HepG2 (cell line): ENCODE results near the gene MID1. TPM values are rescaled to one million over a fixed set of nuclear protein-coding genes. Genes with fewer than 3 reads are reported as not detected.

Experiments used
- ATAC-seq: fragments of 200-7000 bp; cut with Tn5 transposase; 3 replicates; pipeline ENCODE4 v1.9.1; 2020; ENCODE audit warnings: mild to moderate bottlenecking, moderate library complexity
- BruUV-seq: library from RNA; stranded (reverse); fragments of 400-500 nt; replicated peaks from 2 replicates; lab custom pipeline; 2021; lab: Mats Ljungman, UMichigan
- CTCF ChIA-PET: fragments of 300-600 bp; formaldehyde crosslinking; extraction: SDS; loops from one replicate; lab custom pipeline; 2021; ENCODE audit warnings: low total read pairs, inconsistent platforms, low intra/inter-chr PET ratio; lab: Yijun Ruan, JAX
- POLR2A ChIA-PET: fragments of 350-600 bp; sonication (Branson Sonifier 250); formaldehyde crosslinking; loops from one replicate; lab custom pipeline; 2020; ENCODE audit warnings: antibody characterized with exemption, inconsistent platforms; lab: Yijun Ruan, JAX
- DNase-seq: peaks from one replicate; pipeline ENCODE4 v3.0.0-alpha.2; 2015; ENCODE audit warnings: low spot score
- FAIRE-seq: peaks from 3 replicates; lab custom pipeline; 2011; peaks lifted over from hg19 to GRCh38; lab: Jason Lieb, UNC
- H2AFZ ChIP-seq: one replicate; pipeline ENCODE4 v1.6.1; 2011; ENCODE audit warnings: low read length, inconsistent platforms
- H3K27ac ChIP-seq: fragments of 300-600 bp; 3 replicates; pipeline ENCODE4 v1.8.0; 2011; ENCODE audit warnings: mixed run types, mild to moderate bottlenecking, mixed read lengths, low read length, inconsistent platforms; ENCODE audit not compliant: insufficient read depth; ENCODE audit errors: extremely low read length
- H3K27me3 ChIP-seq, 2 experiments: fragments of 200-600 bp in 1 of 2; 2 replicates in 1 of 2; 3 replicates in 1 of 2; pipeline versions ENCODE4 v1.6.0 to v1.8.0; 2011; ENCODE audit warnings: low read length in 2 of 2, mild to moderate bottlenecking in 2 of 2, moderate library complexity in 2 of 2, inconsistent platforms in 1 of 2; ENCODE audit not compliant: insufficient read depth in 2 of 2, control insufficient read depth in 1 of 2
- H3K36me3 ChIP-seq, 2 experiments: fragments of 200-600 bp in 1 of 2; replicated peaks in 1 of 2; 2 replicates in 1 of 2; 3 replicates in 1 of 2; pipeline versions ENCODE4 v1.5.1 to v1.8.0; 2011; ENCODE audit warnings: low read length in 2 of 2, inconsistent platforms in 1 of 2; ENCODE audit not compliant: insufficient read depth in 2 of 2, control insufficient read depth in 1 of 2
- H3K4me1 ChIP-seq: 2 replicates; pipeline ENCODE4 v1.5.1; 2012; ENCODE audit warnings: low read length, inconsistent platforms; ENCODE audit not compliant: insufficient read depth
- H3K4me2 ChIP-seq: 2 replicates; pipeline ENCODE4 v1.6.0; 2011; ENCODE audit warnings: low read depth, low read length, inconsistent platforms
- H3K4me3 ChIP-seq, 3 experiments: fragments of 200-600 bp in 1 of 3; sonication (generic), shearing (Covaris generic) in 1 of 3; replicated peaks in 1 of 3; 2 replicates each; pipeline ENCODE4 v1.5.1; 2011 to 2016; ENCODE audit warnings: low read length in 3 of 3, inconsistent platforms in 2 of 3, low read depth in 2 of 3, mild to moderate bottlenecking in 2 of 3, control low read depth in 1 of 3, mixed read lengths in 1 of 3; ENCODE audit not compliant: insufficient read depth in 1 of 3
- H3K79me2 ChIP-seq: one replicate; pipeline ENCODE4 v1.6.1; 2011; ENCODE audit warnings: low read length, inconsistent platforms; ENCODE audit not compliant: insufficient read depth
- H3K9ac ChIP-seq: 2 replicates; pipeline ENCODE4 v1.6.0; 2011; ENCODE audit warnings: mild to moderate bottlenecking, low read depth, low read length, inconsistent platforms; ENCODE audit not compliant: insufficient read depth
- H3K9me3 ChIP-seq: 2 replicates; pipeline ENCODE4 v1.5.1; 2012; ENCODE audit warnings: mild to moderate bottlenecking, low read length
- H4K20me1 ChIP-seq: 2 replicates; pipeline ENCODE4 v1.6.0; 2011; ENCODE audit warnings: inconsistent platforms, mild to moderate bottlenecking, low read length, moderate library complexity; ENCODE audit not compliant: insufficient read depth
- CHD2 ChIP-seq: IDR thresholded peaks from 2 replicates; pipeline ENCODE4 v1.6.1; 2011; ENCODE audit warnings: low read depth, low read length, improper control_type of control experiment
- FLYWCH1 ChIP-seq: sonication (generic); formaldehyde crosslinking; IDR thresholded peaks from 2 replicates; pipeline ENCODE4 v1.8.1; 2023; ENCODE audit warnings: mild to moderate bottlenecking, missing genetic modification reagents
- FOXJ3 ChIP-seq: sonication (generic); formaldehyde crosslinking; IDR thresholded peaks from 2 replicates; pipeline ENCODE4 v1.4.0; 2020; ENCODE audit warnings: missing genetic modification reagents, mild to moderate bottlenecking, borderline replicate concordance
- JARID2 ChIP-seq: sonication (generic); formaldehyde crosslinking; IDR thresholded peaks from 2 replicates; pipeline ENCODE4 v1.8.1; 2023; ENCODE audit warnings: missing genetic modification reagents, inconsistent platforms; ENCODE audit not compliant: insufficient replicate concordance
- KLF6 ChIP-seq: IDR thresholded peaks from 2 replicates; pipeline ENCODE4 v1.8.0; 2016; ENCODE audit warnings: missing biosample characterization, missing genetic modification reagents
- MAFG ChIP-seq: sonication (generic); formaldehyde crosslinking; IDR thresholded peaks from 2 replicates; pipeline ENCODE4 v1.5.1; 2020; ENCODE audit warnings: mild to moderate bottlenecking, missing genetic modification reagents
- REXO4 ChIP-seq: sonication (generic); formaldehyde crosslinking; IDR thresholded peaks from 2 replicates; pipeline ENCODE4 v1.8.0; 2022; ENCODE audit warnings: missing genetic modification reagents, mild to moderate bottlenecking, borderline replicate concordance
- SMARCE1 ChIP-seq: fragments of 450-650 bp; IDR thresholded peaks from 2 replicates; pipeline ENCODE4 v1.6.1; 2017; ENCODE audit warnings: borderline replicate concordance
- SMYD3 ChIP-seq: sonication (generic); formaldehyde crosslinking; IDR thresholded peaks from 2 replicates; pipeline ENCODE4 v1.8.1; 2023; ENCODE audit warnings: mild to moderate bottlenecking, missing genetic modification reagents
- ZFP90 ChIP-seq: sonication (generic); formaldehyde crosslinking; IDR thresholded peaks from 2 replicates; pipeline ENCODE4 v1.8.0; 2022; ENCODE audit warnings: missing genetic modification reagents, mild to moderate bottlenecking, inconsistent platforms, borderline replicate concordance
- ZNF256 ChIP-seq: sonication (generic); formaldehyde crosslinking; conservative IDR thresholded peaks from 2 replicates; pipeline ENCODE4 v1.4.0; 2020; ENCODE audit warnings: missing genetic modification reagents
- ZNF816 ChIP-seq: sonication (generic); formaldehyde crosslinking; IDR thresholded peaks from 2 replicates; pipeline ENCODE4 v1.8.0; 2022; ENCODE audit warnings: missing genetic modification reagents, mild to moderate bottlenecking, borderline replicate concordance
- WGBS: methylation state at CpG from one replicate; pipeline ENCODE4 v1.1.6; 2017; ENCODE audit warnings: low lambda C conversion rate; 5-methylcytosine and 5-hydroxymethylcytosine counted together
- in situ Hi-C: cut with HindIII; loops from 2 replicates; pipeline ENCODE4 v1.10.0; 2017; ENCODE audit warnings: low pct_unique_long_range_greater_than_20kb; ENCODE audit not compliant: extremely low pct_ligation_motif_present
- intact Hi-C: fragments of 100-400 bp; cut with micrococcal nuclease; formaldehyde crosslinking; loops from one replicate; pipeline ENCODE4 v1.10.0; 2022; ENCODE audit not compliant: unreplicated experiment
- polyA plus RNA-seq, 8 experiments: library from polyadenylated mRNA; depleted of rRNA in 3 of 8; stranded (reverse) in 7 of 8; unstranded in 1 of 8; fragments of >200 nt; fragmentation: Illumina TruSeq in 4 of 8; extraction: Trizol in 4 of 8; gene quantifications; 2 replicates each; pipeline versions ENCODE4 v1.2.1 to v1.2.3, GENCODE V29; 2011 to 2016; ENCODE audit warnings: low read depth in 4 of 8, missing spikeins in 1 of 8, mixed read lengths in 1 of 8; ENCODE audit not compliant: insufficient read depth in 1 of 8
- total RNA-seq, 5 experiments: library from RNA; depleted of rRNA; stranded (reverse); fragments of >200 nt; fragmentation: Illumina TruSeq; extraction: Trizol; gene quantifications; 2 replicates each; pipeline ENCODE4 v1.2.3, GENCODE V29; 2016; ENCODE audit warnings: low read depth in 1 of 5
- TF ChIP-seq, protein P1 (sequence below): sonication (generic); formaldehyde crosslinking; IDR thresholded peaks from 2 replicates; pipeline ENCODE4 v1.5.1; 2020; ENCODE audit warnings: mild to moderate bottlenecking, missing genetic modification reagents, moderate library complexity
- TF ChIP-seq, protein P2 (sequence below): sonication (generic); formaldehyde crosslinking; IDR thresholded peaks from 2 replicates; pipeline ENCODE4 v1.8.0; 2022; ENCODE audit warnings: missing genetic modification reagents, low read depth, mild to moderate bottlenecking, borderline replicate concordance
- TF ChIP-seq, protein P3 (sequence below): sonication (generic); formaldehyde crosslinking; IDR thresholded peaks from 2 replicates; pipeline ENCODE4 v1.4.0; 2020; ENCODE audit warnings: missing genetic modification reagents; ENCODE audit errors: not compliant biosample characterization
- TF ChIP-seq, protein P4 (sequence below): sonication (generic); formaldehyde crosslinking; IDR thresholded peaks from 2 replicates; pipeline ENCODE4 v1.5.0; 2020; ENCODE audit warnings: missing genetic modification reagents, mild to moderate bottlenecking, borderline replicate concordance

Gene MID1
- total and polyA plus RNA-seq, 2 of the 13 experiments (the other 11 are each of a cell fraction or from before 2014, with no cell fraction given) = 0.86 to 1.1 TPM

DNA sequence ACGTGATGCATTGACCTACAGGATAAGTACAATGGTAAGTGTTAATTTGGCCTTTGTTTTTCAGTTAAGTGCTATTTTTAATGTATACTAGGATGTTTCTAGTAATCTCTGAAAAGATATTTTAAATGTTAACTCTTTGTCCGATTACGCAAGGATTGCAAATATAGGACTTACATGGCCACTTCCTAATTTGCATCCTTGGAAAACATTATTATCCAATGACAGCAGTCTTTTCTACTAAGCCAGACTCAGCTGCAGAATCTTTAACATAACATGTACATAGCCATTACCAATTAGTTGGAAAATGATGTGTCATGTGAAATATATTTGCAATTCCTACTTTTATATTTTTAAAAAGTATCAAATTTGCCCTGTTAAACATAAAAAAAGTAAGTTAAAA is 124.7 kb downstream of the MID1 start:
- in situ Hi-C loops = no loop called here
- no TSS peak for BruUV-seq
- Histone ChIP-seq H3K27me3 (no peaks in the 10 kb centered on the region), H3K9me3 (no peaks in the 10 kb centered on the region), H4K20me1 (no peaks in the 10 kb centered on the region), H3K36me3 (no peaks in the 10 kb centered on the region), H3K4me1 (no peaks in the 10 kb centered on the region), H2AFZ (no peak overlapping the region)
- ChIA-PET POLR2A (no interaction called here), CTCF (no interaction called here)
- no peak for ATAC-seq
- TF ChIP-seq REXO4 (CRISPR knock-in tag) (no peak), MAFG (CRISPR knock-in tag) (no peak), ZFP90 (CRISPR knock-in tag) (no peak), KLF6 (CRISPR knock-in tag) (no peak), SMYD3 (CRISPR knock-in tag) (no peak), FLYWCH1 (CRISPR knock-in tag) (no peak)
- TF ChIP-seq, all 625 proteins: peak for 0
- FAIRE-seq = no peak
- intact Hi-C loops = no loop called here
- no peaks in the 10 kb centered on the region for H3K79me2 ChIP-seq
- no peak overlapping the region for H3K4me3 ChIP-seq
- no peak overlapping the region for H3K4me2 ChIP-seq
- DNase-seq = no peak
- H3K9ac ChIP-seq = no peak overlapping the region
- WGBS = 98% methylated on average over 3 of the region's 3 CpGs
- no peak overlapping the region for H3K27ac ChIP-seq

DNA sequence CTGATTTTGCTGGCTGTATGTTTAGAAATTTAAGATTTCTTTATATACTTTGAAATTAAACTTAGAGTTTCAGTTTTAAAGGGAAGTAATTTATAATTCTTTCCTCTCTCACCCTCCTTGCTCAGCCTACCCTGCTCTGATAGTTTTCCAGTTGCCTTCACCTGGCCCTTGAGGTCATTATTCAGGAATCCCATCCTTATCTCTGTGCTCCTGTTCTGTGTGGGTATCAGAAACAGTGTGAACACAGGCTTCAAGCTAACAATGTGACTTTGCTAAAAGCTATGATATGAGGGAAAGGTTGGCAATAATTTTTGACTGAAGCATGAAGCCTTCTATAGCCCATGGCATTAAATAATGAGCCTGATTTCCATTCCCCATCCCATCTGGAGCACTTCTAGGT is 128.1 kb downstream of the MID1 start:
- ATAC-seq = no peak
- no peaks in the 10 kb centered on the region for H3K9me3 ChIP-seq
- no peak overlapping the region for H3K9ac ChIP-seq
- no peaks in the 10 kb centered on the region for H3K79me2 ChIP-seq
- in situ Hi-C loops = no loop called here
- no peak overlapping the region for H3K27ac ChIP-seq
- CTCF ChIA-PET = no interaction called here
- intact Hi-C loops = no loop called here
- no peaks in the 10 kb centered on the region for H3K4me1 ChIP-seq
- no peak for FAIRE-seq
- H3K4me2 ChIP-seq = no peak overlapping the region
- no peak overlapping the region for H2AFZ ChIP-seq
- no peaks in the 10 kb centered on the region for H3K27me3 ChIP-seq
- no peaks in the 10 kb centered on the region for H4K20me1 ChIP-seq
- no peak for DNase-seq
- no TSS peak for BruUV-seq
- no peak overlapping the region for H3K4me3 ChIP-seq
- no peaks in the 10 kb centered on the region for H3K36me3 ChIP-seq
- POLR2A ChIA-PET = no interaction called here
- TF ChIP-seq, protein P1, sequence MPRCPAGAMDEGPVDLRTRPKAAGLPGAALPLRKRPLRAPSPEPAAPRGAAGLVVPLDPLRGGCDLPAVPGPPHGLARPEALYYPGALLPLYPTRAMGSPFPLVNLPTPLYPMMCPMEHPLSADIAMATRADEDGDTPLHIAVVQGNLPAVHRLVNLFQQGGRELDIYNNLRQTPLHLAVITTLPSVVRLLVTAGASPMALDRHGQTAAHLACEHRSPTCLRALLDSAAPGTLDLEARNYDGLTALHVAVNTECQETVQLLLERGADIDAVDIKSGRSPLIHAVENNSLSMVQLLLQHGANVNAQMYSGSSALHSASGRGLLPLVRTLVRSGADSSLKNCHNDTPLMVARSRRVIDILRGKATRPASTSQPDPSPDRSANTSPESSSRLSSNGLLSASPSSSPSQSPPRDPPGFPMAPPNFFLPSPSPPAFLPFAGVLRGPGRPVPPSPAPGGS (CRISPR knock-in tag) = no peak
- TF ChIP-seq JARID2 (CRISPR knock-in tag) = no peak
- TF ChIP-seq, protein P2, sequence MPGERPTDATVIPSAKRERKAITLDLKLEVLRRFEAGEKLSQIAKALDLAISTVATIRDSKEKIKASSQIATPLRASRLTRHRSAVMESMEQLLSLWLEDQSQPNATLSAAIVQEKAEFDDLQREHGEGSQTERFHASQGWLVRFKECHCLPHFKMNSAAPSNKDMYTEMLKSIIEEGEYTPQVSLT (CRISPR knock-in tag) = no peak
- no peak for TF ChIP-seq FOXJ3 (CRISPR knock-in tag)
- TF ChIP-seq, protein P3, sequence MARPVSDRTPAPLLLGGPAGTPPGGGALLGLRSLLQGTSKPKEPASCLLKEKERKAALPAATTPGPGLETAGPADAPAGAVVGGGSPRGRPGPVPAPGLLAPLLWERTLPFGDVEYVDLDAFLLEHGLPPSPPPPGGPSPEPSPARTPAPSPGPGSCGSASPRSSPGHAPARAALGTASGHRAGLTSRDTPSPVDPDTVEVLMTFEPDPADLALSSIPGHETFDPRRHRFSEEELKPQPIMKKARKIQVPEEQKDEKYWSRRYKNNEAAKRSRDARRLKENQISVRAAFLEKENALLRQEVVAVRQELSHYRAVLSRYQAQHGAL (CRISPR knock-in tag) = no peak
- no peak for TF ChIP-seq CHD2
- TF ChIP-seq SMARCE1 = no peak
- TF ChIP-seq, protein P4, sequence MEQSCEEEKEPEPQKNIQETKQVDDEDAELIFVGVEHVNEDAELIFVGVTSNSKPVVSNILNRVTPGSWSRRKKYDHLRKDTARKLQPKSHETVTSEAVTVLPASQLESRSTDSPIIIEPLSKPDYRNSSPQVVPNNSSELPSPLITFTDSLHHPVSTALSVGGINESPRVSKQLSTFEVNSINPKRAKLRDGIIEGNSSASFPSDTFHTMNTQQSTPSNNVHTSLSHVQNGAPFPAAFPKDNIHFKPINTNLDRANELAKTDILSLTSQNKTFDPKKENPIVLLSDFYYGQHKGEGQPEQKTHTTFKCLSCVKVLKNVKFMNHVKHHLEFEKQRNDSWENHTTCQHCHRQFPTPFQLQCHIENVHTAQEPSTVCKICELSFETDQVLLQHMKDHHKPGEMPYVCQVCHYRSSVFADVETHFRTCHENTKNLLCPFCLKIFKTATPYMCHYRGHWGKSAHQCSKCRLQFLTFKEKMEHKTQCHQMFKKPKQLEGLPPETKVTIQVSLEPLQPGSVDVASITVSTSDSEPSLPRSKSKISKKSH (CRISPR knock-in tag) = no peak
- no peak for TF ChIP-seq ZNF816 (CRISPR knock-in tag)
- no peak for TF ChIP-seq ZNF256
